ENCODE results near the gene ZNF451.
A peak's percentile ranks its signal among the peaks of the same experiment; 100 is the strongest.
"Not testable (repeated sequence)": the region's sequence is repeated elsewhere in the genome, so short reads cannot be mapped to it uniquely, and the experiment has no call there.

ZNF451 gene

GRCh38 chr6:57089687-57090457, at the start of gene ZNF451:
Gene ZNF451, plus strand, starts transcription at chr6:57090188. Its CDS starts 66 bp downstream, at chr6:57090254.
- DNase-seq: peak; percentile 97

- not testable (repeated sequence) for DNase-seq
Observed at GRCh38 chr6:57044061-57044460, 45.9 kb upstream of the ZNF451 start.

GRCh38 chr6:57044568-57044967, 45.4 kb upstream of the ZNF451 start:
- no peak for DNase-seq

- DNase-seq: peak; percentile 71
Observed at GRCh38 chr6:57046332-57047256, 43.4 kb upstream of the ZNF451 start, which contains the start of gene KIAA1586. Gene KIAA1586, plus strand, starts transcription at chr6:57046693. Its CDS starts 63 bp downstream, at chr6:57046756.

GRCh38 chr6:57047257-57047585, 42.8 kb upstream of the ZNF451 start:
- not testable (repeated sequence) for DNase-seq

- not testable (repeated sequence) for DNase-seq
Observed at GRCh38 chr6:57047859-57048258, 42.1 kb upstream of the ZNF451 start.

- no peak for DNase-seq
Observed at GRCh38 chr6:57048577-57048976, 41.4 kb upstream of the ZNF451 start.

- no peak for DNase-seq
Observed at GRCh38 chr6:57063847-57064246, 26.1 kb upstream of the ZNF451 start.

GRCh38 chr6:57064809-57065208, 25.2 kb upstream of the ZNF451 start:
- no peak for DNase-seq

GRCh38 chr6:57068061-57068460, 21.9 kb upstream of the ZNF451 start:
- no peak for DNase-seq

GRCh38 chr6:57069228-57069627, 20.8 kb upstream of the ZNF451 start:
- DNase-seq: no peak

GRCh38 chr6:57069920-57070331, 20.1 kb upstream of the ZNF451 start:
- no peak for DNase-seq

GRCh38 chr6:57072108-57072507, 17.9 kb upstream of the ZNF451 start:
- DNase-seq: no peak

GRCh38 chr6:57074383-57074782, 15.6 kb upstream of the ZNF451 start:
- no peak for DNase-seq

GRCh38 chr6:57075092-57075491, 14.9 kb upstream of the ZNF451 start:
- no peak for DNase-seq

GRCh38 chr6:57078531-57079207, 11.3 kb upstream of the ZNF451 start:
- DNase-seq: no peak

- no peak for DNase-seq
Observed at GRCh38 chr6:57085471-57085870, 4.5 kb upstream of the ZNF451 start.

GRCh38 chr6:57086843-57087242, 3.1 kb upstream of the ZNF451 start:
- DNase-seq: no peak

- no peak for DNase-seq
Observed at GRCh38 chr6:57087916-57088315, 2.1 kb upstream of the ZNF451 start.

- no peak for DNase-seq
Observed at GRCh38 chr6:57089265-57089664, 723 bp upstream of the ZNF451 start.

GRCh38 chr6:57090458-57091067, 575 bp downstream of the ZNF451 start:
- DNase-seq: not testable (repeated sequence)

- DNase-seq: not testable (repeated sequence)
Observed at GRCh38 chr6:57091375-57091774, 1.4 kb downstream of the ZNF451 start.

GRCh38 chr6:57094689-57095088, 4.7 kb downstream of the ZNF451 start:
- no peak for DNase-seq

Measured in activated CD4-positive, alpha-beta T cell treated with anti-CD3 and anti-CD28 coated beads, Interleukin-2, amount 50 U/mL, for 1 hour (primary cell).